BE2C (cell line): ENCODE measurements around the gene PSMD12.
"Not testable (repeated sequence)": the region's sequence is repeated elsewhere in the genome, so short reads cannot be mapped to it uniquely, and the experiment has no call there.

ENCODE experiments used
- DNase-seq: peaks from one replicate; pipeline ENCODE4 v3.0.0-alpha.2; 2020
- H3K27me3 ChIP-seq: fragments of 250-450 bp; sonication (Bioruptor Pico); 2 replicates; pipeline ENCODE4 v1.5.1; 2020; ENCODE audit warnings: mild to moderate bottlenecking
- H3K36me3 ChIP-seq: fragments of 250-450 bp; sonication (Bioruptor Pico); 2 replicates; pipeline ENCODE4 v1.5.1; 2020; ENCODE audit warnings: mild to moderate bottlenecking
- H3K4me1 ChIP-seq: fragments of 250-450 bp; sonication (Bioruptor Pico); 2 replicates; pipeline ENCODE4 v1.5.1; 2020
- H3K4me3 ChIP-seq: 2 replicates; pipeline ENCODE4 v1.5.1; 2011; ENCODE audit warnings: low read depth, low read length
- H3K9me3 ChIP-seq: fragments of 250-450 bp; sonication (Bioruptor Pico); 2 replicates; pipeline ENCODE4 v1.5.1; 2020
- TF ChIP-seq, protein P1 (sequence below): IDR thresholded peaks from 2 replicates; pipeline ENCODE4 v1.5.1; 2012; ENCODE audit warnings: mild to moderate bottlenecking, low read depth, low read length

PSMD12 gene

DNA sequence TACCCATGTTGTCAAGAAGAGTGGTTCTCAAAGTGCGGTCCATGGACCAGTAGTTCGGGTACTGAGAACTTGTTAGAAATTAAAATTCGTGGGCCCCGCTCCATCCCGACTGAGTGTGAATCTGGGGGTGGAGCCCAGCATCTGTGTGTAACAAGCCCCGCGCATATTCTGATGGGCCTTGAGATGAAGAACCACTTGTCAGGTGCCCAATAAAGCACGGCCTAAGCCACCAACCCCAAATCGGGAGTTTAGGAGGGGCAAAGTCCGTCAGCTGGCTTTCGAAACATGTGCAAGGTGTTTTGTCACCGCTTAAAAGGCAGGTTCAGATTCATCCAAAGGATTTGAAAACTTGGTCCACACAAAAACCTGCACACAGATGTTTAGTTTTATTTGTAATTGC lies 29.5 kb downstream of the PSMD12 start:
- TF ChIP-seq, protein P1, sequence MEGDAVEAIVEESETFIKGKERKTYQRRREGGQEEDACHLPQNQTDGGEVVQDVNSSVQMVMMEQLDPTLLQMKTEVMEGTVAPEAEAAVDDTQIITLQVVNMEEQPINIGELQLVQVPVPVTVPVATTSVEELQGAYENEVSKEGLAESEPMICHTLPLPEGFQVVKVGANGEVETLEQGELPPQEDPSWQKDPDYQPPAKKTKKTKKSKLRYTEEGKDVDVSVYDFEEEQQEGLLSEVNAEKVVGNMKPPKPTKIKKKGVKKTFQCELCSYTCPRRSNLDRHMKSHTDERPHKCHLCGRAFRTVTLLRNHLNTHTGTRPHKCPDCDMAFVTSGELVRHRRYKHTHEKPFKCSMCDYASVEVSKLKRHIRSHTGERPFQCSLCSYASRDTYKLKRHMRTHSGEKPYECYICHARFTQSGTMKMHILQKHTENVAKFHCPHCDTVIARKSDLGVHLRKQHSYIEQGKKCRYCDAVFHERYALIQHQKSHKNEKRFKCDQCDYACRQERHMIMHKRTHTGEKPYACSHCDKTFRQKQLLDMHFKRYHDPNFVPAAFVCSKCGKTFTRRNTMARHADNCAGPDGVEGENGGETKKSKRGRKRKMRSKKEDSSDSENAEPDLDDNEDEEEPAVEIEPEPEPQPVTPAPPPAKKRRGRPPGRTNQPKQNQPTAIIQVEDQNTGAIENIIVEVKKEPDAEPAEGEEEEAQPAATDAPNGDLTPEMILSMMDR, result no peak
- Histone ChIP-seq H3K36me3 (peaks cover 24% of the 10 kb centered on the region), H3K4me1 (peaks cover 9% of the 10 kb centered on the region), H3K4me3 (no peak overlapping the region), H3K27me3 (no peaks in the 10 kb centered on the region), H3K9me3 (no peaks in the 10 kb centered on the region)
- DNase-seq, result no peak

- H3K27me3 ChIP-seq, result no peaks in the 10 kb centered on the region
- peaks cover 9% of the 10 kb centered on the region for H3K4me1 ChIP-seq
- TF ChIP-seq, protein P1, result no peak
- no peak overlapping the region for H3K4me3 ChIP-seq
- peaks cover 12% of the 10 kb centered on the region for H3K36me3 ChIP-seq
- DNase-seq, result no peak
- no peaks in the 10 kb centered on the region for H3K9me3 ChIP-seq
These were observed 31.0 kb downstream of the PSMD12 start for GRCh38 chr17:67335245-67335835.

DNA sequence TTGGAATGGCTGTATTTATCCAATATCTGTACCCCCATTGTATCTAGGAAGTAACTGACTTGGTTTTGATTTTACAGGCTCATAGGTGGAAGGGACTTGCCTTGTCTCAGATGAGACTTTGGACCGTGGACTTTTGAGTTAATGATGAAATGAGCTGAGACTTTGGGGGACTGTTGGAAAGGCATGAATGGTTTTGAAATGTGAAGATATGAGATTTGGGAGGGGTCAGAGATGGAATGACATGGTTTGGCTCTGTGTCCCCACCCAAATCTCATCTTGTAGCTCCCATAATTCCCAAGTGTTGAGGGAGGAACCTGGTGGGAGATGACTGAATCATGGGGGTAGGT lies 34.2 kb downstream of the PSMD12 start:
- H3K4me3 ChIP-seq, DNase-seq, H3K27me3 ChIP-seq, H3K4me1 ChIP-seq, H3K36me3 ChIP-seq, H3K9me3 ChIP-seq: not testable (repeated sequence)

- H3K4me1 ChIP-seq, H3K27me3 ChIP-seq, H3K9me3 ChIP-seq, DNase-seq, H3K36me3 ChIP-seq, H3K4me3 ChIP-seq: not testable (repeated sequence)
These were observed 34.8 kb downstream of the PSMD12 start for GRCh38 chr17:67331381-67332161.

GRCh38 chr17:67328026-67328425 lies 38.4 kb downstream of the PSMD12 start:
- Histone ChIP-seq H3K4me1 (no peaks in the 10 kb centered on the region), H3K27me3 (no peaks in the 10 kb centered on the region), H3K9me3 (no peaks in the 10 kb centered on the region), H3K36me3 (no peaks in the 10 kb centered on the region), H3K4me3 (no peak overlapping the region)
- DNase-seq, result no peak
- TF ChIP-seq, protein P1, result no peak

DNA sequence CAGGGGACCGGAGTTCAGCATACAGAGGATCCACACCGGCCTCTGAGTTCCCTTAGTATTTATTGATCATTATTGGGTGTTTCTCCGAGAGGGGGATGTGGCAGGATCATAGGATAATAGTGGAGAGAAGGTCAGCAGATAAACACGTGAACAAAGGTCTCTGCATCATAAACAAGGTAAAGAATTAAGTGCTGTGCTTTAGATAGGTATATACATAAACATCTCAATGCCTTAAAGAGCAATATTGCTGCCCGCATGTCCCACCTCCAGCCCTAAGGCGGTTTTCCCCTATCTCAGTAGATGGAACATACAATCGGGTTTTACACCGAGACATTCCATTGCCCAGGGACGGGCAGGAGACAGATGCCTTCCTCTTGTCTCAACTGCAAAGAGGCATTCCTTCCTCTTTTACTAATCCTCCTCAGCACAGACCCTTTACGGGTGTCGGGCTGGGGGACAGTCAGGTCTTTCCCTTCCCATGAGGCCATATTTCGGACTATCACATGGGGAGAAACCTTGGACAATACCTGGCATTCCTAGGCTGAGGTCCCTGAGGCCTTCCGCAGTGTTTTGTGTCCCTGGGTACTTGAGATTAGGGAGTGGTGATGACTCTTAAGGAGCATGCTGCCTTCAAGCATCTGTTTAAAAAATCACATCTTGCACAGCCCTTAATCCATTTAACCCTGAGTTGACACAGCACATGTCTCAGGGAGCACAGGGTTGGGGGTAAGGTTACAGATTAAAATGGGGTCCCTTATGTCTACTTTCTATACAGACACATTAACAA lies 39.2 kb downstream of the PSMD12 start:
- H3K36me3 ChIP-seq, H3K4me3 ChIP-seq, H3K27me3 ChIP-seq, DNase-seq, H3K9me3 ChIP-seq, H3K4me1 ChIP-seq: not testable (repeated sequence)

DNA sequence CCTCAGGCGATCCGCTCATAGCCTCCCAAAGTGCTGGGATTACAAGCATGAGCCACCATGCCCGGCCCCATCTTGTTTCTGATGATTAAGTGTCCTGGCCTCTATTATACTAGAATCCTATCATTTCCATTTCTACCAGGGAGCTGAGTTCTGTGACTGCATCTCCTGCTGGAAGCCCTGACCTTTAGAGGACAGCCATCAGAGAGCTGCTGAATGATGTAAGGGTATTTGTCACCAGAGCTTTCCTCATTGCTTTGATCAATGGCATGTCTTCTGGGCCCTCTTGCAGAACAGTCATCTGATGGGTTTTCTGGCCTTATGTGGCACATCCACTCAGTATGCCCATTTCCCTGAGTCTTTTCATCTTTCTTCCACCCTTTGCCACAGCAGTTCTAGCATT lies 39.9 kb downstream of the PSMD12 start:
- Histone ChIP-seq H3K27me3 (no peaks in the 10 kb centered on the region), H3K36me3 (no peaks in the 10 kb centered on the region), H3K4me3 (no peak overlapping the region), H3K4me1 (no peaks in the 10 kb centered on the region), H3K9me3 (no peaks in the 10 kb centered on the region)
- DNase-seq, result no peak
- TF ChIP-seq, protein P1, result no peak
